Amniotic epithelial cell (primary cell): ENCODE data around the gene PRODH.
"Not testable (repeated sequence)": the region's sequence is repeated elsewhere in the genome, so short reads cannot be mapped to it uniquely, and the experiment has no call there.

Source experiments
- DNase-seq: peaks from one replicate; pipeline ENCODE4 v3.0.0-alpha.2; 2010; ENCODE audit warnings: low read depth

PRODH gene, protein sequence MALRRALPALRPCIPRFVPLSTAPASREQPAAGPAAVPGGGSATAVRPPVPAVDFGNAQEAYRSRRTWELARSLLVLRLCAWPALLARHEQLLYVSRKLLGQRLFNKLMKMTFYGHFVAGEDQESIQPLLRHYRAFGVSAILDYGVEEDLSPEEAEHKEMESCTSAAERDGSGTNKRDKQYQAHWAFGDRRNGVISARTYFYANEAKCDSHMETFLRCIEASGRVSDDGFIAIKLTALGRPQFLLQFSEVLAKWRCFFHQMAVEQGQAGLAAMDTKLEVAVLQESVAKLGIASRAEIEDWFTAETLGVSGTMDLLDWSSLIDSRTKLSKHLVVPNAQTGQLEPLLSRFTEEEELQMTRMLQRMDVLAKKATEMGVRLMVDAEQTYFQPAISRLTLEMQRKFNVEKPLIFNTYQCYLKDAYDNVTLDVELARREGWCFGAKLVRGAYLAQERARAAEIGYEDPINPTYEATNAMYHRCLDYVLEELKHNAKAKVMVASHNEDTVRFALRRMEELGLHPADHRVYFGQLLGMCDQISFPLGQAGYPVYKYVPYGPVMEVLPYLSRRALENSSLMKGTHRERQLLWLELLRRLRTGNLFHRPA

DNA sequence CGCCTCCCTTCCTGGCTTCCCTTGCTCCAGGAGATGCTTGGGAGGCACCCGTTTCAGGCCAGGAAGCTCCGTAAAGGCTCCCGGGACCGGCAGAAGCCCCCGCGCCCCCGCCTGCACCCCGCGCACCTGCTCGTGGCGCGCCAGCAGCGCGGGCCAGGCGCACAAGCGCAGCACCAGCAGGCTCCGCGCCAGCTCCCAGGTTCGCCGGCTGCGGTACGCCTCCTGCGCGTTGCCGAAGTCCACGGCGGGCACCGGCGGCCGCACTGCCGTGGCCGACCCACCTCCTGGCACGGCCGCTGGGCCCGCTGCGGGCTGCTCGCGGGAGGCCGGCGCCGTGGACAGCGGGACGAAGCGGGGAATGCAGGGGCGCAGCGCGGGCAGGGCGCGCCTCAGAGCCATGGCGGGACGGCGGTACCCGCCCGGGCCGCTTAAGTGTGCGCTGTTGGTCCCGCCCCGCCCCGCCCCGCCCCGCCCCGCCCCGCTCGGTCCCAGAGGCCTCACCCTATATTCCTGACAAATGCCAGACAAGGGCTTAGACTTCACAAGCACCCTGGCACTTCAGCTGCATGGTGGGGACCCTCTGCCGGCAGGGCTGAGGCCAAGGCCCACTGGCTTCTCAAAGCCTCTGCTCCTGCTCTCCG is at the start of gene PRODH:
TSS of gene PRODH (minus strand) at position 405 of the 641 bp plus-strand sequence. CDS start at position 399, 6 bp downstream.
- DNase-seq = no peak

DNA sequence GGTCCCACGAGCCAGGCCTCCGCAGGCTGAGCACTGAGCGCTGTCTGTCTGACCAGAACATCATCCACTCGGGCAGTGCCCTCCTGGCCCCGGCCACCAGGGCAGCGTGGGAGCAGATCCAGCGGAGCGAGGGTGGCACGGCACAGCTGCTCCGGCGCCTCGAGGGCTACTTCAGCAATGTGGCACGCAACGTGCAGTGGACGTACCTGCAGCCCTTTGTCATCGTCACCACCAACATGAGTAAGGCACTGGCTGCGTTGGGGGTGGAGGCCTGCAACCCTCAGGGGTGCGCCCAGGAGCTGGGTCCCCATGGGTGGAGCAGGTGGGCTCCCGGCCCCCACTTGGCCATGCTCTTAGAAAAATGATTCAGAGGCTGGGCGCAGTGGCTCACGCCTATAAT is 49.7 kb upstream of the PRODH start:
- no peak for DNase-seq

- DNase-seq = no peak
Observed at GRCh38 chr22:18984564-18984963, 48.5 kb upstream of the PRODH start.

DNA sequence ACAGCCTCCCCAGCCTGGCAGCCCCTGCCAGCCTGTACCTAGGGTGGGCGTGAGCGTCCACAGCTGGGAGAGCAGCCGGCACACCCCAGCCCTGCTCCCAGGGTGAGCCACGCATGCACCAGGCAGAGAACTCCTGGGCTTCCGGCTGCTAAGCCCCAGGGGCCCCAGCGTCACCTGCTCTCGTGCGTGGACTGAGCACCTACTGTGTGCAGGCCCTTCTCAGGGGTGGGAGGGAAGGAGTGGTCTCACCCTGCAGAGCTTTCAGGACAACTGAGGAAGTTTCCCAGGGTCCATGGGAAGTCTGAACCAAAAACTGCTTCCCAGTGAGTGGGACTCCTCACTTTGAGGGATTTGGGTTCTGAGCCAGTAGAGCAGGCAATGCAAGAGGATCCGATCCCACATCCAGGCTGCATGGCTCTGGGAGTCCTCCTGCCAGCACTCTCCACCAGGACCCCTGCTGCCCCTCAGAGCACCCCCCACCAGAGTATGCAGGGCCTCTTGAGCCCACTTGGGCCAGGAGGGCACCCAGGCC is 47.1 kb upstream of the PRODH start:
- DNase-seq = no peak

- DNase-seq = no peak
Observed at GRCh38 chr22:18980829-18981228, 44.7 kb upstream of the PRODH start.

DNA sequence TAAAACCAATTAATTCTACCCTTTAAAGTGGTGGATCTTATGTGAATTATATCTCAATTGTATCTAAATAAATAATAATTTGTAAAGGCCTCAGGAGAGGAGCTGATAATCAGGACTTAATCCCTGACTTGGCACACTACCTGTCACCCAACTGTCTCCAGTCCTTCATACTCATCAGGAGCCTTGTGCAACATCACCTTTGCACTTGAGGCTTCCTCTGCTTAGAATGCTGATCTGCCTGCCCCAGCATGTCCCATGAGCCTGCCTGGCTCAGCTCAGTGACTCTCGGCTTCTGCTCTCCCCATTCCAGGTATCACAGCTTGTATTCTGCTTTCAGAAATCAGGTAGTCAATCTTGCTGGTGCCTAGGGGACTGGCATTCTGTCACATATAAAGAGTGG is 43.9 kb upstream of the PRODH start:
- no peak for DNase-seq

DNA sequence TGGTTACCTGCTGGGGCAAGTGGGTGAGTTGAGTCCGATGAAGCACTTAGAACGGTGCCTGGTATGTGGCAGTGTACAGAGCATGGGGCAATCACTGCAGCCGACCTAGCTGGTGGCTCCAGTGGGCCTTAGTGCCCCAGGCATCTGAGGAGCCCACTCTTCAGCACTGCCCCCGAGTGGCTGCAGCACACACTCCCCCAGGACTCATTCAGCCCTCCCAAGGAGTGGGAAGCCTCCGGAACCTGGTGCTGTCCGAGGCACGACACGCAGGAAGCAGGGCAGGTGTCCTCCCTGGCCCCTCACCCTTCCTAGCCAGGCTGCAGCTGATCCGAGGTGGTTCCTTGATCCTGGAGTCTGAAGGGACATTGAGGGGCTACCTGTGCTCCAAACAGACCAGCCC is 42.4 kb upstream of the PRODH start:
- no peak for DNase-seq

GRCh38 chr22:18977824-18978425 is 41.8 kb upstream of the PRODH start:
- DNase-seq = no peak

DNA sequence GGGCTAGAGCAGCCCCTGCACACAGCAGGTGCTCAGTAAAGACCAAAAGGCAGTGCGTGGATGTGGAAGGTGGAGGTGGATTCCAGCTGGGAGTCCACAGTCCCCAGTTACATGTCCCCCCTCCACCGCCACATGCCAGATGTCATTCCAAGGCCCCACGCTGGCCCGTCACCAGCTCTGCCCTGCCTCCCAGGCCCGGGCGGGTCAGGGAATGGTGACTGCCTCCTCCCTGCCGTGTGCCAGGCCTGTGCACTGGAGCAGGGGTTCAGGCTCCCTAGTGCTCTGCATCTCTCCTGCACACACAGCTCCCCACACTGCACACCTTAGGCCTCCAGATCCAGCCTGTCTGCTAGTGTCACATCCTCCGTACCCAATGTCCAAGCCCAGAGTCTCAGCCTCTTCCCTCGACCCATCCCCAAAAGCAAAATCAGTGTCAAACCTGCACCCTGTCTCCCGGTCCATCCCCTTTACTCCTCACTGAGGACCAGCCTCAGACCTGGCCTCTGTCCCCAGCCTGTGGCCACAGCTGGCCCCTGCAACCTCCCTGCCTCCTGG is 40.2 kb upstream of the PRODH start:
- no peak for DNase-seq

DNA sequence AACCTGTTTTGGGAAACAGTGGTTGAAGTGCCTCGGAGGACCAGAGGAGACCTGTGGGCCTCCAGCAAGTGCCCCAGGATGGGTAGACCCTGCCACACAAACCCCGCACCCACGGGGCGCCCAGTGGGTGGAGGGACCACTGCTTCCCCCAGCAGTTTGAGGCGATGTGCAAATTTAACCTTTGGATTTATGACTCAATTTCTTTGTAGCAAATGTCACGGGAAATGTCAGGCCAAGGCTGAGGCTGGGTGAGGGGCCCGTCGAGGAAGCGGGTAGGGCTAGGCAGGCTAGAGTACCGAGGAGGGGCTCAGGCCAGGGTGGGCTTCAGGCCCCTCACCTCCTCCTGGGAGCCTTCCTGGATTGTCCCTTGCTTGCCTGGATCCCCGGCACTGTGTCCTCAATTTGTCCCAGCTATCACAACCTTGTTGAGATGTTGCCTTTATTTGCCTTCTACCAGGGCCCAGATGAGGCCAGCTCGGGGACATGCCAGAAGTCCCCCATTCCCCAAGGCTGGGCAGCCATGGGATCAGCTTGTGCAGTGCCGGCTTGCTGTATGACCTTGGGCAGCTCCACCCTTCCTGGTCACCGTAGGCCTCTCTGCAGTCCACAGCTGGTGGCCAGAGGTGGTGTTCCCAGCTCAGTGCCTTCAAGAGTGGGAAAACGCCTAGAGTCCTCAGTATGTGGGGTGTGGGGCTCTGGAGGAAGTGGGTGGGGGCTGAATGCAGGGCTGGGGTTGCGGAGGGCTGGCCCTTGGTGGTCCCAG is 39.5 kb upstream of the PRODH start:
- DNase-seq = no peak

- DNase-seq = no peak
Observed at GRCh38 chr22:18974477-18975180, 38.5 kb upstream of the PRODH start.

DNA sequence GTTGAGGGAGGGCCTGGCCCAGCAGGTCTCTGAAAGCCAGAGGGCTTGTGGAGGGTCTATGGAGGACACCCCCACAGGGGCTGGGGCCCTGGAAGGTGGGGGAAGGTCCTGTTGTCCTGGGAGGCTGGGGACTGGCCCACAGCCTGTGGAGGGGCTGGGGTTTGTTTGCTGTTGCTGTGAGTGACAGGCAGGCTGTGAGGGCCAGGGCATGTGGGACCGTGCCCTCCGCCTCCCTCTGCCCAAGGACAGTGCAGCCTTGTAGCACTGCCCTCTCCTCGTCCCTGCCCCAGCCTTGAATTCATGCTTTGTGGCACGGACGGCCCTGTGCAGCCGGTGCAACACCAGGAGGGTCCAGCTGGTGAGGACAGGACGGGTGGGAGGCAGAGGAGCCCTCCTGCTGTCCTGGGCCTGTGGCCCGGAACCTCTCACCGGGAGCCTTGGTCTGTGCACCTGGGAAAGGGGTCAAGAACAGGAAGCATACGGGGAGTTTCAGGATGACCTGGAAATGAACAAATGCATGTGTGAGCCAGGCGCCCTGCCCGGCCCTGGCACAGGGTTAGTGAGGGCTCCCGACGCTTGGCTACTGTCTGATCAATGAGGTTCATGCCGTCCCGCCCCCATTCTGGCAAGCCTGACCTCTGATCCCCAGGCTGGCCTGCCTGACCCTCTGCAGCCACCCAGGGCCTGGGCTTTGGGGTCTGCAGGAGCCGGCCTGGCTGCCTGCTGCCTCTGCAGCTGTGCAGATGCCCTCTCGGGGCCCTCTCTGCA is 37.4 kb upstream of the PRODH start:
- no peak for DNase-seq

GRCh38 chr22:18972591-18972990 is 36.5 kb upstream of the PRODH start:
- not testable (repeated sequence) for DNase-seq

GRCh38 chr22:18972029-18972428 is 35.9 kb upstream of the PRODH start:
- not testable (repeated sequence) for DNase-seq

- no peak for DNase-seq
Observed at GRCh38 chr22:18971321-18971751, 35.2 kb upstream of the PRODH start.

DNA sequence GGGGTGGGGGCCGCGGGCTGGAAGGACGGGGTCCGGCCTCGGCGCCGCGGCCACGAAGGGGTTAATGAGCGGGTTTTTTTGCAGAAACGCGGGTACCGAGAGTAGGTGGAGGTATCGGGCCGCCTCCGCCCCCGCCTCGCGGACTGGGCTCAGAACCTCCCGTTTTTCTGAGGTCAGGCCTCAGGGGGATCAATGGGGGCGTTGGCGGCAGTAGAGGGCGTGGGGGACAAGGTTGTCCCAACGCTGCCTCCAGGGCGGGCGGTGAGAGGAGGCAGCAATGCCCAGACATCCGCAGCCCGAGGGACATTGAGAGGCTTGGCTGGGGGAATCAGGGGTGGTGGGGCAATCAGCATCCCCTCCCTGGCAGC is 34.8 kb upstream of the PRODH start:
- DNase-seq = no peak

DNA sequence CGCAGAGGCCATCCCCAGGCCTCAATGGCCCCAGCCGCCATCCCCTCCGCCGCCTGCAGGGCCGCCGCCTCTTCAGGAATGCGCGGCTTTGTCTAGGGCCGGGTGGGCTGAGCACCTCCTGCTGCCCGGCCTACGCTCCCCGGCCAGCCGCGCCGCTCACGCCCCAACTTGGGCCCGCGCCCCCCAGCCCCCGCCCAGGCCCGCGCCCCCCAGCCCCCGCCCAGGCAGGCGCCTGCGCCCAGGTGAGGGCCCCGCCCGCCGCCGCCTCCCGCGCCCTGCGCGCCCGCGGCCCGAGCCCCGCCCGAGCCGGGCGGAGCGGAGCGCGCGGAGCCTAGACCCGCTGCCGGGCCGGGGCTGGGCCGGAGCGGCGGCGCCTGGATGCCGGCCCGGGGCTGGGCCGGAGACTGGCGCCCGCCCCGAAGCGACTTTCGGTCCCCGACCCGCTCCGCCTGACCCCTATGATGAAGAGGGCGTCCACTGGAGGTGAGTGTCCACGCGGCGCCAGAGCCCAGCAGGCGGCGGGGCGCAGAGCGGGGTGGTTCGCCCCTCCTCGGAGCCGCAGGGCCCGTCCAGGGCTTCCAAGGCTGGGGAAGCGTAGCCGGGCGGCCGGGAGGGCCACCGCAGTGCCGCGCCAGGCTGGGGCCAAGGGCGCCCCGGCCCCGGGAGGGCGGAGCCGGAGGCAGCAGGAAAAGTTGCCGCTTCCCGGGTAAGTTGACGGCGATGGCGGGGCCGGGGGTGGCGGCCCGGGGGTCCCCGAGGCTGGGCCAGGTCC is 34.3 kb upstream of the PRODH start:
- DNase-seq = no peak

DNA sequence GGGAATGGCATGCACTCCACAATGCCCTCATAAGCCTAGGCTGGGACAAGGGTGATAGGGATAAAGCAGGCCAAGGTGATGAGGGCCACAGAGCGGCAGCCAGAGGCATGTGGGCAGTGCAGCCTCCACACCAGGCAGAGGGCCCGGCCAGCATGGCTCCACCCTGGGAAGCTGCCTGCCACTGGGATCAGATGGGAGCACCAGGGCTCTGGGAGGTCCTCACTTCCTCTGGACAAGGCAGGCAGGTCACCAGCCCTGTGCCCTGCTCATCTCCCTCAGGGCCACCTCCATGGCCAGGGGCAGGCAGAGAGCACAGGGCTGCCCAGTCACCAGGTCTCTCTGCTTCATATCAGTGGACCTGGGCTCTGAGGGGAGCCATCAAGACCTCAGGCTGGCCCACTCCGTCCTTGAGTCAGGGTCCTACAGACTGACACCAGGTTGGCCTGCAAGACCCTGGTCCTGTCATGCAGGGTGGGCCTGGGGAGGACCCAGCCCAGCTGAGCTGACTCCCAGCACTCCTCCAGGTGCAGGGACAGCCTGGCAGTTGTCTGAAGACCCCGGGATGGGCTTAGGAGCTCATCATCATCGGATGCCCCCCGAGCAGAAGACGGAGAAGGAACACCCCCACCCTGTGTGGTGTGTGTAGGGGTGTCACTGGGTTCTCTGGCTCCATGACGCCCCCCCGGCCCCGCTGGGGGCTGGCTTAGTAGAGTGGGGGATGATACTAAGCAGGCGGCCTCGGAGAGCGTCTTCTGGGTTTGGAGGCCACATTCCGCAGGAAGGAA is 33.3 kb upstream of the PRODH start:
- not testable (repeated sequence) for DNase-seq
